Stimulated activated CD4-positive, alpha-beta T cell treated with anti-CD3 and anti-CD28 coated beads, Interleukin-12 subunit alpha, Interleukin-12 subunit beta, amount 100 ng/mL, for 24 hours (primary cell): ENCODE results near the gene GPNMB.

Experiments
- DNase-seq, 2 experiments: peaks; one replicate each; pipeline ENCODE4 v3.0.0-alpha.2; 2020; ENCODE audit warnings: low read depth in 2 of 2

Gene GPNMB

GRCh38 chr7:23230641-23231101 is 15.9 kb upstream of the GPNMB start:
- DNase-seq = no peak

GRCh38 chr7:23232966-23233365 is 13.6 kb upstream of the GPNMB start:
- no peak for DNase-seq

- DNase-seq = no peak
Observed at GRCh38 chr7:23234569-23235296, 11.8 kb upstream of the GPNMB start.

- no peak for DNase-seq
Observed at GRCh38 chr7:23235813-23236221, 10.8 kb upstream of the GPNMB start.

GRCh38 chr7:23237000-23237399 is 9.6 kb upstream of the GPNMB start:
- no peak for DNase-seq

- no peak for DNase-seq
Observed at GRCh38 chr7:23238983-23239652, 7.5 kb upstream of the GPNMB start.

GRCh38 chr7:23239698-23240097 is 6.9 kb upstream of the GPNMB start:
- no peak for DNase-seq

GRCh38 chr7:23242321-23242720 is 4.3 kb upstream of the GPNMB start:
- DNase-seq = no peak

GRCh38 chr7:23242935-23243334 is 3.6 kb upstream of the GPNMB start:
- DNase-seq = no peak

- no peak for DNase-seq
Observed at GRCh38 chr7:23247046-23247602, 549 bp downstream of the GPNMB start.

GRCh38 chr7:23247603-23248335 is 1.2 kb downstream of the GPNMB start:
- no peak for DNase-seq

GRCh38 chr7:23249486-23249885 is 2.9 kb downstream of the GPNMB start:
- DNase-seq = no peak

- no peak for DNase-seq
Observed at GRCh38 chr7:23254051-23254681, 7.6 kb downstream of the GPNMB start.

GRCh38 chr7:23256731-23257130 is 10.2 kb downstream of the GPNMB start:
- DNase-seq = no peak

GRCh38 chr7:23260371-23260770 is 13.8 kb downstream of the GPNMB start:
- DNase-seq = no peak

GRCh38 chr7:23261843-23262452 is 15.4 kb downstream of the GPNMB start:
- peak; percentile 16 to 55 for DNase-seq

- DNase-seq = no peak
Observed at GRCh38 chr7:23264916-23265458, 18.4 kb downstream of the GPNMB start.

- DNase-seq = no peak
Observed at GRCh38 chr7:23266918-23267317, 20.3 kb downstream of the GPNMB start.

- DNase-seq = no peak
Observed at GRCh38 chr7:23267357-23267756, 20.8 kb downstream of the GPNMB start.

GRCh38 chr7:23268167-23268566 is 21.6 kb downstream of the GPNMB start:
- DNase-seq = no peak

GRCh38 chr7:23268746-23269145 is 22.2 kb downstream of the GPNMB start:
- DNase-seq = no peak
